ENCODE results near the gene SPRR4. TPM values are rescaled to one million over a fixed set of nuclear protein-coding genes. Genes with fewer than 3 reads are reported as not detected.

Gene SPRR4
- total RNA-seq, 2 donors from 2014 or later = not detected

GRCh38 chr1:152946651-152947256, 23.7 kb upstream of the SPRR4 start, which contains the start of gene SPRR5:
Gene SPRR5, plus strand, starts transcription at chr1:152947206. Its CDS starts 1,349 bp downstream, at chr1:152948555.
- TF ChIP-seq CTCF (IDR thresholded peaks at IDR 0.05) = no peak
- Histone ChIP-seq H3K36me3 (no peaks in the 10 kb centered on the region), H3K9me3 (no peaks in the 10 kb centered on the region), H3K27ac (no peak within 1 kb of the TSS), H3K4me3 (no peak within 1 kb of the TSS), H3K4me1 (ENCODE audit: control insufficient read depth in 1 of 2, low read depth in 2 of 2) (no peaks in the 10 kb centered on the region), H3K27me3 (replicated peaks; ENCODE audit: insufficient read depth) (no peaks in the 10 kb centered on the region)
- ATAC-seq (ENCODE audit: insufficient number of reproducible peaks, low FRiP score, low read depth) (no peak), DNase-seq (ENCODE audit: low spot score) (no peak)

- TF ChIP-seq CTCF (IDR thresholded peaks at IDR 0.05) = no peak
Measured at GRCh38 chr1:152951711-152952110, 18.7 kb upstream of the SPRR4 start.

GRCh38 chr1:152953761-152954160, 16.7 kb upstream of the SPRR4 start:
- TF ChIP-seq CTCF (IDR thresholded peaks at IDR 0.05) = no peak
- DNase-seq (ENCODE audit: low spot score) = no peak
- Histone ChIP-seq H3K27me3 (replicated peaks; ENCODE audit: insufficient read depth) (no peaks in the 10 kb centered on the region), H3K4me3 (no peak overlapping the region), H3K4me1 (ENCODE audit: control insufficient read depth in 1 of 2, low read depth in 2 of 2) (no peaks in the 10 kb centered on the region), H3K9me3 (no peaks in the 10 kb centered on the region), H3K36me3 (no peaks in the 10 kb centered on the region), H3K27ac (no peak overlapping the region)
- no peak for ATAC-seq (ENCODE audit: insufficient number of reproducible peaks, low FRiP score, low read depth)

More at GRCh38 chr1:152951711-152952110, 18.7 kb upstream of the SPRR4 start:
- Histone ChIP-seq H3K27me3 (replicated peaks; ENCODE audit: insufficient read depth) (no peaks in the 10 kb centered on the region), H3K4me3 (no peak overlapping the region), H3K9me3 (no peaks in the 10 kb centered on the region), H3K27ac (no peak overlapping the region), H3K4me1 (ENCODE audit: control insufficient read depth in 1 of 2, low read depth in 2 of 2) (no peaks in the 10 kb centered on the region), H3K36me3 (no peaks in the 10 kb centered on the region)
- DNase-seq (ENCODE audit: low spot score) (no peak), ATAC-seq (ENCODE audit: insufficient number of reproducible peaks, low FRiP score, low read depth) (no peak)

- Histone ChIP-seq H3K27ac (no peak overlapping the region), H3K36me3 (no peaks in the 10 kb centered on the region), H3K4me3 (no peak overlapping the region), H3K4me1 (ENCODE audit: control insufficient read depth in 1 of 2, low read depth in 2 of 2) (no peaks in the 10 kb centered on the region), H3K9me3 (no peaks in the 10 kb centered on the region), H3K27me3 (replicated peaks; ENCODE audit: insufficient read depth) (no peaks in the 10 kb centered on the region)
- DNase-seq (ENCODE audit: low spot score) (no peak), ATAC-seq (ENCODE audit: insufficient number of reproducible peaks, low FRiP score, low read depth) (no peak)
- TF ChIP-seq CTCF (IDR thresholded peaks at IDR 0.05) = no peak
Measured at GRCh38 chr1:152954436-152954835, 16.0 kb upstream of the SPRR4 start.

GRCh38 chr1:152957561-152957960, 12.9 kb upstream of the SPRR4 start:
- no peak overlapping the region for H3K4me3 ChIP-seq
- no peak overlapping the region for H3K27ac ChIP-seq
- no peaks in the 10 kb centered on the region for H3K9me3 ChIP-seq
- DNase-seq (ENCODE audit: low spot score) (no peak), ATAC-seq (ENCODE audit: insufficient number of reproducible peaks, low FRiP score, low read depth) (no peak)
- no peaks in the 10 kb centered on the region for H3K36me3 ChIP-seq
- H3K27me3 ChIP-seq (replicated peaks; ENCODE audit: insufficient read depth) = no peaks in the 10 kb centered on the region
- no peaks in the 10 kb centered on the region for H3K4me1 ChIP-seq (ENCODE audit: control insufficient read depth in 1 of 2, low read depth in 2 of 2)
- no peak for TF ChIP-seq CTCF (IDR thresholded peaks at IDR 0.05)

Measured in thoracic aorta (tissue), 2 donors.